H54 (cell line): ENCODE measurements around the gene AGFG2.
"Not testable (repeated sequence)": the region's sequence is repeated elsewhere in the genome, so short reads cannot be mapped to it uniquely, and the experiment has no call there.

Experiments used
- DNase-seq: peaks from one replicate; pipeline ENCODE4 v3.0.0; 2011; ENCODE audit warnings: low spot score, mixed read lengths; ENCODE audit not compliant: insufficient read length
- FAIRE-seq: peaks from 3 replicates; lab custom pipeline; 2011; peaks lifted over from hg19 to GRCh38; lab: Jason Lieb, UNC
- POLR2A ChIP-seq: IDR thresholded peaks from 2 replicates; pipeline ENCODE4 v1.6.1; 2011; ENCODE audit warnings: low read depth, mild to moderate bottlenecking, low read length

Gene AGFG2

DNA sequence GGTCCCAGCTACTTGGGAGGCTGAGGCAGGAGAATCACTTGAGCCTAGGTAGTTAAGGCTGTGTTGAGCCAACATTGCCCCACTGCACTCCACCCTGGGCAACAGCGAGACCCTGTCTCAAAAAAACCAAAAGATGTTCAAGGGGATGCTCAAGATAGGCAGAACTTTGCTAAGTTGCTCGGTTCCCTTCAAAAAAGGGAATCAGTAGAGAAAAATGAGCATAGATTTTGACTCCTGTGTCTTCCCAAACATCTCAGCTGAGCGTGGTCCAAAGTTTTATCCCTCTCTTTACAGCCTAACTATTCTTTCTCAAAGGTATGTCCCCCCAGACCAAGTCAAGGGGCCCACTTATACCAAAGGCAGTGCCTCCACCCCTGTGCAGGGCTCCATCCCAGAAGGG lies 14.0 kb downstream of the AGFG2 start:
- FAIRE-seq, result no peak

DNA sequence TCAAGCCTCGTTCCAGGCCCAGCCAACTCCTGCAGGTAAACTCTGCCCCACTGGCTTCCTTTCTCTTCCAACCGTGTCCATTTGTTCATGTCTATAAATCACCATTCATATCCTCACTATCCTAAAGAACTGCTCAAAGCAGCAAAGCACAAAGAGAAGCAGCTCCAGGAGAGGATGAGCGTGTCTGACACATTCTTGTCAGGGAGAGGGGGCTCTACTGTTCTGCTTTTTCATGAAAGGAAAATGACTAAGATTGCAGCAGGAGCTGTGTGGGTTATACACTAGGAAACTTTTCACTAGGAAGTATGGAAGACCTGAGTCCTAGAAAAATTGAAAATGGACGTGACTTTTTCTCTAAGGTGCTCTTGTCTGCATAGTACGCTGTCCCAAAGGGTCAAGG lies 16.7 kb downstream of the AGFG2 start:
- FAIRE-seq (no peak), DNase-seq (no peak)
- TF ChIP-seq POLR2A, result no peak

More for the DNA sequence above, 14.0 kb downstream of the AGFG2 start:
- DNase-seq, result no peak
- TF ChIP-seq POLR2A, result no peak

- no peak for DNase-seq
- no peak for FAIRE-seq
- TF ChIP-seq POLR2A, result no peak
Measured at GRCh38 chr7:100556541-100556940, 17.5 kb downstream of the AGFG2 start.

GRCh38 chr7:100559127-100559526 lies 20.1 kb downstream of the AGFG2 start:
- DNase-seq, result no peak
- no peak for FAIRE-seq
- TF ChIP-seq POLR2A, result no peak

GRCh38 chr7:100561491-100562194 lies 22.6 kb downstream of the AGFG2 start:
- TF ChIP-seq POLR2A, result no peak
- DNase-seq (no peak), FAIRE-seq (no peak)

DNA sequence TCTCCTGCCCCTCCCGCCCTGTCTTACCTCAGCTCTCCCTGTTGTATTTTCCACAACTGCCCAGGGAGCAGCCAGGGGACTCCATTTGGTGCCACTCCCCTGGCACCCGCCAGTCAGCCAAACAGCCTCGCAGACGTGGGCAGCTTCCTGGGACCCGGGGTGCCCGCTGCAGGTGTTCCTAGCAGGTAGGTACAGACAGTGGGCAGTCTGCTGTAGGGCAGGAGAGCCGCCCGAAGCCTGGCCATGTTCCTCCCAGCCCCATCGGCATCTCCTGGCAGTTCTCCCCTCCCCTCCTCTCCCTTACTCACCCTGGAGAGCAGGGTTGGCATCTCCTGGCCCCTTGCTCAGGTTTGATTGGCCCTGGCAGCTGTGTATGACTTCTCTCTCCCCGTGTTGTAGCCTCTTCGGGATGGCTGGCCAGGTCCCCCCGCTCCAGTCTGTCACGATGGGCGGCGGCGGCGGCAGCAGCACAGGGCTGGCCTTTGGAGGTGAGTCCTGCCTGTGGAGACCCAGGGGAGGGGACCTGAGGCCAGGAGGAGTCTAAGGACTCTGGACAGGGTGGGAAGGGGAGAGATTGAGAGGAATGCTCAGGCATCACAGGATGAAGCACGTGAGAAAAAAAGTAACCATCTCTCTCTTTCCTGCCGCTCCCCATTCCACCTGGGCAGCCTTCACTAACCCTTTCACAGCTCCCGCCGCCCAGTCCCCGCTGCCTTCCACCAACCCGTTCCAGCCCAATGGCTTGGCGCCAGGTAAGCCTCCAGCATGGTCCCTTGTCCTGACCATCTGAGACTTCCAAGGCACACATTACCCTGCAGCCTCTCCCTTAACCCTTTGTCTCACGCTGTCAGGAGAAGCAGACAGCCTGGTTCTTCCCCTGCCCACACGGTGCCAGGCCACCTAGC lies 23.4 kb downstream of the AGFG2 start:
- FAIRE-seq, result no peak
- no peak for DNase-seq
- no peak for TF ChIP-seq POLR2A

GRCh38 chr7:100563100-100563564 lies 24.1 kb downstream of the AGFG2 start:
- FAIRE-seq, result no peak
- no peak for TF ChIP-seq POLR2A
- no peak for DNase-seq

- no peak for FAIRE-seq
Measured at GRCh38 chr7:100563809-100564400, 24.9 kb downstream of the AGFG2 start.

GRCh38 chr7:100564405-100564804 lies 25.4 kb downstream of the AGFG2 start:
- DNase-seq, FAIRE-seq: not testable (repeated sequence)

More at GRCh38 chr7:100563809-100564400, 24.9 kb downstream of the AGFG2 start:
- DNase-seq, result peak; percentile 87
- no peak for TF ChIP-seq POLR2A

- FAIRE-seq (no peak), DNase-seq (no peak)
- no peak for TF ChIP-seq POLR2A
Measured at GRCh38 chr7:100565133-100565571, 26.1 kb downstream of the AGFG2 start.

DNA sequence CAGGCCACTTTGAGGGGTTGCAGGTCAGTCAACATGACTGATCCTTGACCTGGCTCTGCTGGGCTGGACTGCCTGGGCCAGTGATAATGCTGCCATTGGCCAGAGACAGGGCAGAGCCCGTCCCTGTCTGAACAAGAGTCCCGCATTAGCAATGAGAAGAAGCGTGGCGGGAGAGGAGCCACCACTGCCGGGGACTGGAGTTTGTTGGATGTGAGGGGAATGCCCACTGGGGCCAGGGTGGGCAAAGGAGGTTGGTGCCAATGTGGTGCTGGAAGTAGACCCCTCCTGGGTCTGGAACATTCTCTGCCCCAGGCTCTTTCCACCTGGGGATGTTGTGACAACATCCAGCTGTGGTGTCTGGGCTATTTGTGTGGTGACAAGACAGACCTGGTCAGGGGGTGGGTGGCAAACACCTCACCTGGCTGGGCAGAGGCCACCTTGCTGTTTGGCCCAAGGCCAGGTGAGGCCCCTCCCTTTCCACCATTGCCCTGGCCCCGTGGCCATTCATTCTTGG lies 27.1 kb downstream of the AGFG2 start:
- no peak for TF ChIP-seq POLR2A
- DNase-seq, result no peak
- FAIRE-seq, result no peak

- TF ChIP-seq POLR2A, result no peak
- DNase-seq, result no peak
- no peak for FAIRE-seq
Measured at GRCh38 chr7:100567031-100567730, 28.2 kb downstream of the AGFG2 start.

DNA sequence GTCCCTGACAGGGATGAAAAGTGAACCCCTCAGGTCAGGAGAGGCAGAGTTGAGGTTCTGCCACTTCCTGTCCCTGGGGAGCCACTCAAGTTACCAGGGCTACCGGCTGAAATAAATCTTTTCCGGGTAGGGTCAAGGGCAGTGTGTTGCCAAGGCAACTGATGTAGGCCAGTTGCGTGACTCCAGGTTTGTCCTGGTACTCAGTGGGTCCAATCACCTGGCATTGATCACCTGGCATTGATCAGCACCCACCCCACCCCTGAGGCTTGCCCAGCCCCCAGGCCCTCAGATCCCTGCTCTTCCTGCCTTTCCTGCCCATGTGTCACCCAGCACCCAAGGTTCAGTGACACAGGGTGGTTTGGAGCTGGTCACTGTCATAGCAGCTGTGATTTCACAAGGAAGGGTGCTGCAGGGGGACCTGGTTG lies 28.8 kb downstream of the AGFG2 start:
- TF ChIP-seq POLR2A, result no peak
- no peak for FAIRE-seq
- no peak for DNase-seq
